ENCODE results near the gene CYP24A1. TPM values are rescaled to one million over a fixed set of nuclear protein-coding genes. Genes with fewer than 3 reads are reported as not detected.

Gene CYP24A1
- total RNA-seq, 2 donors from 2014 or later: 1.9 TPM; not detected in 1

DNA sequence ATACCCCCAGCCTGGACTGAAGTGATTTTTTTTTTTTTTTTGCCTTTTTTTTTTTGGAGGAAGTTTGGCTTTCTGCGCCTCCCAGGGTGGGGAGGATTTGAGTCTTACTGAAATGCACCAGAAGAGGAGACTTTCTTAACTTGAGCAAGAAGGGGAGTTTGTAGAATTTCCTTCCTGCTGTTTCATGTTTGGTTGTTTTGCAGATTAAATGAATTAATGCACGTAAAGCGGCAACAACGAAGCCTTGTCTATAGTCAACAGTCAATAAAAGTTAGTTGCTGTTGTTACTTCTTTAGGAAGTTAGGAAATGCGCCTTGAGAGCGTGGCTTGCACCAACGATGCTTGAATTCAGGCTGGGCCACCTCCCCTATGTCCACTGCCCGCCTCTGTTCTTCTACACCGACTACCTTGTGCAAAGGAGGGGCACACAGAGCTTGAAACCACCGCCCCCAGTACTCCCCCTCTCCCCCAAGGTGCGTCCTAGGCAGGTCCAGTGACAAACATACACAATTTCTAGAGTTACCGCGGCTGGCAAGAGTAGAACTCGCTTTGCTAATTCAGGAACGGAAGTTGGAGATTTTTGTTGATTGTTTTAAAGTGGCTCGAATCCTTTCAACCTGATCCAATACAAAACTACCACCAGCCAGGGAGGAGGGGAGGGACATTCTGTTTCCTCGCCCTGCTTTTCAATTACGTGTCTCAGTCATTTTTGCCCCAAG is 830 bp upstream of the CYP24A1 start:
- H3K9me3 ChIP-seq: no peaks in the 10 kb centered on the region
- H3K27ac ChIP-seq: no peak overlapping the region
- 18% methylated on average over 18 of the region's 18 CpGs for WGBS
- TF ChIP-seq CTCF (IDR thresholded peaks at IDR 0.05) (no peak), POLR2AphosphoS5 (IDR thresholded peaks at IDR 0.05) (no peak), POLR2A (IDR thresholded peaks at IDR 0.05) (no peak)
- DNase-seq (ENCODE audit: low spot score): no peak
- no peaks in the 10 kb centered on the region for H3K36me3 ChIP-seq
- no peak overlapping the region for H3K4me3 ChIP-seq
- H3K27me3 ChIP-seq (replicated peaks; ENCODE audit: insufficient read depth): peaks cover 29% of the 10 kb centered on the region
- intact Hi-C loops (cut with DNase I): no loop called here
- peaks cover 4% of the 10 kb centered on the region for H3K4me1 ChIP-seq (replicated peaks)

DNA sequence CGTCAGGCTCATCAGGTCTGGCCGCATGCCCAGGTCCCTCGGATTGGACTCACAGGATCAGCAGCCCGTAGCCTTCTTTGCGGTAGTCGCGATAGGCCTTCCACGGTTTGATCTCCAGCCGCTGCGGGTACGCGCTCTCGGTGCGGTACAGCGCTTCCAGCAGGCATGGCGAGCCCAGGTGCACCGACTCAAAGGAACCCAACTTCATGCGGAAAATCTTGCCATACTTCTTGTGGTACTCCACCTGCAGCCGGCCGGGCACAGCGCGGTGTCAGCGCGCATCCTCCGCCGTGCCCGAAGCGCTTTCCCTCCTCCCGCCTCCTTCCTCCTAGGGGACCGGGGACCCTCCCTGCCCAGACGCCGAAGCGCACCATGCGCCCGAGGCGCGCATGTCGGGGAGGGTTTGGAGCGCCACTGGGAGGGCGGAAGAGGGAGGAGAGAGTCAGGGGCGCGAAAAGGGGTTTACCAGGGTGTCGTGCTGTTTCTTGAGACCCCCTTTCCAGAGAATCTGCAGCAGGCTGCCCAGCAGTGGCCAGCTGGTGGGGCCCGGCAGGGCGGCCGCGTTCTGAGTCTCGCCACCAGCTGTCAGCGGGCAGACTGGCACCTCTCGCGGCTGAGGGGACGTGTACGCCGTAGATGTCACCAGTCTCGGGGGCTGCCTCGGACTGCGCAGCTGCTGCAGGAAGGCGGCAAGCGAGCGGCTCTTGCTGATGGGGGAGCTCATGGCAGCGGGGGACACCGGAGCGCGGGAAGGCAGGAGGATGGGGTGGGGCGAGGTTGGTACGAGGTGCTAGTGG is 732 bp downstream of the CYP24A1 start:
- H3K27me3 ChIP-seq (replicated peaks; ENCODE audit: insufficient read depth): peaks cover 33% of the 10 kb centered on the region

DNA sequence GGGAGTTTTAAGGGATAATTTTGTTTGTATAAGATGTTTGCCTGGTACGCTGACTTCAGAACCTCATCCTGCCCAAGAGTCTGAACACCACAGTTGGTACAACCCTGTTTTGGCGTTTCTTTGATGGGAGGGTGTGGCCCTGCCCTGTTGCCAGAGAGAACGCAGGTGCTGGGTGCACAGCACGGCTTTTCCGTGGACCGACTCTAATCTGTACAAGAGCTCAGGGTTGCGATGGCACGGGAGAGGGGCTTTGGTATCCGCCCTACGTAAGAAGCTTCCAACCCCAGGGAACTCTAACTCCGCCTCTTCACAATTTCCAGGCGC is 1.3 kb downstream of the CYP24A1 start:
- TF ChIP-seq POLR2A (IDR thresholded peaks at IDR 0.05) (no peak), CTCF (IDR thresholded peaks at IDR 0.05) (no peak), POLR2AphosphoS5 (IDR thresholded peaks at IDR 0.05) (no peak)

More for the DNA sequence above, 732 bp downstream of the CYP24A1 start:
- Histone ChIP-seq H3K36me3 (no peaks in the 10 kb centered on the region), H3K4me3 (no peak overlapping the region), H3K9me3 (no peaks in the 10 kb centered on the region), H3K27ac (no peak overlapping the region), H3K4me1 (replicated peaks) (peaks cover 4% of the 10 kb centered on the region)
- no peak for TF ChIP-seq POLR2A (IDR thresholded peaks at IDR 0.05)
- TF ChIP-seq CTCF (IDR thresholded peaks at IDR 0.05): no peak
- no peak for TF ChIP-seq POLR2AphosphoS5 (IDR thresholded peaks at IDR 0.05)
- no peak for DNase-seq (ENCODE audit: low spot score)
- intact Hi-C loops (cut with DNase I): no loop called here
- 1% methylated on average over 66 of the region's 66 CpGs for WGBS

DNA sequence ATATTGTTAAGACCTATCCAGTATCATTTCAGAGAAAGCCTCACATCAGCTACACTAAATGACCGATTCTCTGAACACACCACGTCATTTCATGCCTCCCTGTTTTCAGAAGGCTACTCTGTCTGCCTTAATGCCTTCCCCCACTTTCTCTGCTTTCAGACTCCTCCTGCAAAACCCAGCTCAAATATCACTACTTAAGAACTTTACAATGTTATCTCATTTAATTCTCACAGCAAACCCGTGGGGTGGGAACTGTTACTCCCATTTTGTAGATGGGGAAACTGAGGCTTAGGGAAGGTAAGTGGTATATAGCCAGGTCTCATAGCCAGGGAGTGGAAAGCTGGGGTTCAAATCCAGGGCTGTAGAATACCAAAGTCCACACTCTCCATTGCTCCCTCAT is 2.8 kb downstream of the CYP24A1 start:
- H3K4me1 ChIP-seq (replicated peaks): peaks cover 4% of the 10 kb centered on the region
- TF ChIP-seq CTCF (IDR thresholded peaks at IDR 0.05): no peak
- no peak for TF ChIP-seq POLR2A (IDR thresholded peaks at IDR 0.05)
- no peak for TF ChIP-seq POLR2AphosphoS5 (IDR thresholded peaks at IDR 0.05)
- H3K27me3 ChIP-seq (replicated peaks; ENCODE audit: insufficient read depth): peaks cover 33% of the 10 kb centered on the region
- no peaks in the 10 kb centered on the region for H3K9me3 ChIP-seq
- no peak for DNase-seq (ENCODE audit: low spot score)
- no peak overlapping the region for H3K27ac ChIP-seq
- no peaks in the 10 kb centered on the region for H3K36me3 ChIP-seq
- intact Hi-C loops (cut with DNase I): no loop called here
- 64% methylated on average over 3 of the region's 3 CpGs for WGBS
- no peak overlapping the region for H3K4me3 ChIP-seq

More for the DNA sequence above, 1.3 kb downstream of the CYP24A1 start:
- intact Hi-C loops (cut with DNase I): no loop called here
- Histone ChIP-seq H3K9me3 (no peaks in the 10 kb centered on the region), H3K4me1 (replicated peaks) (peaks cover 4% of the 10 kb centered on the region), H3K27me3 (replicated peaks; ENCODE audit: insufficient read depth) (peaks cover 33% of the 10 kb centered on the region), H3K36me3 (no peaks in the 10 kb centered on the region), H3K27ac (no peak overlapping the region), H3K4me3 (no peak overlapping the region)
- DNase-seq (ENCODE audit: low spot score): no peak
- WGBS: 4% methylated on average over 12 of the region's 12 CpGs

All from prostate gland (tissue), 2 donors.